ENCODE results near the gene METTL4.

DNA sequence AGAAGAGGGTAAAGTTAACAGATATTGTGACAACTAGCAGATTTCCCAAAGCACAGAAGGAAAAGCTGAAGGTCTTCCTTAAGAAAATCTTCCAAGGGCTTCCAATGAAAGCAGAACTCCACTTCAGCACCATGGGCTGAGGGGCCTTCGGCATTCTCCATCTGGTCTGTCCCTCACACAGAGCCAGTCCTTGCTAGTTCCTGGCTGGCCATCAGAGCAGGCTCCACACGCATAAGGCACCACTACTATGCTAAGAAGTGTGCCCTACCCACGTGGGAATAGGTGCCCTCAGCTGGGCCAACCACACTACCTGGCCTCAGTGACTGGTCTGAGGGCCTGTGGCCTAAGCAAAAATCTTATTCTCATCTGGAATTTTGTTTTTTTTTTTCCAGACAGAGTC lies 73.5 kb downstream of the METTL4 start:
- TF ChIP-seq, protein P1, sequence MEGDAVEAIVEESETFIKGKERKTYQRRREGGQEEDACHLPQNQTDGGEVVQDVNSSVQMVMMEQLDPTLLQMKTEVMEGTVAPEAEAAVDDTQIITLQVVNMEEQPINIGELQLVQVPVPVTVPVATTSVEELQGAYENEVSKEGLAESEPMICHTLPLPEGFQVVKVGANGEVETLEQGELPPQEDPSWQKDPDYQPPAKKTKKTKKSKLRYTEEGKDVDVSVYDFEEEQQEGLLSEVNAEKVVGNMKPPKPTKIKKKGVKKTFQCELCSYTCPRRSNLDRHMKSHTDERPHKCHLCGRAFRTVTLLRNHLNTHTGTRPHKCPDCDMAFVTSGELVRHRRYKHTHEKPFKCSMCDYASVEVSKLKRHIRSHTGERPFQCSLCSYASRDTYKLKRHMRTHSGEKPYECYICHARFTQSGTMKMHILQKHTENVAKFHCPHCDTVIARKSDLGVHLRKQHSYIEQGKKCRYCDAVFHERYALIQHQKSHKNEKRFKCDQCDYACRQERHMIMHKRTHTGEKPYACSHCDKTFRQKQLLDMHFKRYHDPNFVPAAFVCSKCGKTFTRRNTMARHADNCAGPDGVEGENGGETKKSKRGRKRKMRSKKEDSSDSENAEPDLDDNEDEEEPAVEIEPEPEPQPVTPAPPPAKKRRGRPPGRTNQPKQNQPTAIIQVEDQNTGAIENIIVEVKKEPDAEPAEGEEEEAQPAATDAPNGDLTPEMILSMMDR (conservative IDR thresholded peaks at IDR 0.05; ENCODE audit: low read depth, low read length), result no peak
- no peak for TF ChIP-seq EZH2 (IDR thresholded peaks at IDR 0.05; ENCODE audit: low read length, unreplicated experiment)
- no peak for TF ChIP-seq EZH2phosphoT487 (IDR thresholded peaks at IDR 0.05; ENCODE audit: borderline replicate concordance, low read length)
